Astrocyte (in vitro differentiated cells and primary cell): Measurements from ENCODE around the gene TEAD1.

ENCODE experiments used
- CTCF ChIP-seq: IDR thresholded peaks from 2 replicates; pipeline ENCODE4 v1.5.1; 2011; ENCODE audit warnings: low read depth, mild to moderate bottlenecking, inconsistent platforms, low read length, moderate library complexity; ENCODE audit not compliant: insufficient read depth
- EZH2 ChIP-seq: IDR thresholded peaks from 2 replicates; pipeline ENCODE4 v1.6.1; 2012; ENCODE audit warnings: mild to moderate bottlenecking, low read length, inconsistent platforms; ENCODE audit not compliant: insufficient read depth

- TF ChIP-seq CTCF (no peak), EZH2 (no peak)
Measured at GRCh38 chr11:12829540-12830314, 155.5 kb downstream of the TEAD1 start.
